Non-pigmented ciliary epithelial cell (primary cell): ENCODE results near the gene REP15.
"Not testable (repeated sequence)": the region's sequence is repeated elsewhere in the genome, so short reads cannot be mapped to it uniquely, and the experiment has no call there.

ENCODE experiments used
- DNase-seq: peaks from one replicate; pipeline ENCODE4 v3.0.0-alpha.2; 2010; ENCODE audit warnings: low read depth

REP15 gene

GRCh38 chr12:27696293-27696652 is at the start of gene REP15:
REP15 (plus strand) TSS chr12:27696447; CDS start chr12:27696563, 116 bp downstream.
- DNase-seq, result no peak

GRCh38 chr12:27650011-27650410 is 46.2 kb upstream of the REP15 start:
- no peak for DNase-seq

GRCh38 chr12:27651201-27651600 is 45.0 kb upstream of the REP15 start:
- DNase-seq, result no peak

- peak; percentile 55 for DNase-seq
These were observed 44.0 kb upstream of the REP15 start for GRCh38 chr12:27652174-27652763.

- DNase-seq, result no peak
These were observed 42.6 kb upstream of the REP15 start for GRCh38 chr12:27653661-27654060.

GRCh38 chr12:27655476-27655875 is 40.8 kb upstream of the REP15 start:
- not testable (repeated sequence) for DNase-seq

- no peak for DNase-seq
These were observed 39.0 kb upstream of the REP15 start for GRCh38 chr12:27657296-27657695.

- DNase-seq, result no peak
These were observed 30.5 kb upstream of the REP15 start for GRCh38 chr12:27665704-27666103.

GRCh38 chr12:27666510-27666909 is 29.7 kb upstream of the REP15 start:
- no peak for DNase-seq

- peak; percentile 44 for DNase-seq
These were observed 28.7 kb upstream of the REP15 start for GRCh38 chr12:27667540-27667939.

GRCh38 chr12:27672051-27672450 is 24.2 kb upstream of the REP15 start:
- no peak for DNase-seq

GRCh38 chr12:27672643-27673042 is 23.6 kb upstream of the REP15 start:
- no peak for DNase-seq

- DNase-seq, result no peak
These were observed 23.0 kb upstream of the REP15 start for GRCh38 chr12:27673101-27673718.

GRCh38 chr12:27674989-27675388 is 21.3 kb upstream of the REP15 start:
- DNase-seq, result no peak

- DNase-seq, result no peak
These were observed 15.6 kb upstream of the REP15 start for GRCh38 chr12:27680619-27681018.

GRCh38 chr12:27682534-27682933 is 13.7 kb upstream of the REP15 start:
- no peak for DNase-seq

GRCh38 chr12:27685274-27685673 is 11.0 kb upstream of the REP15 start:
- no peak for DNase-seq

- no peak for DNase-seq
These were observed 10.1 kb upstream of the REP15 start for GRCh38 chr12:27686147-27686546.

- DNase-seq, result no peak
These were observed 7.6 kb upstream of the REP15 start for GRCh38 chr12:27688671-27689070.

GRCh38 chr12:27689558-27690180 is 6.6 kb upstream of the REP15 start:
- no peak for DNase-seq

- DNase-seq, result no peak
These were observed 2.8 kb upstream of the REP15 start for GRCh38 chr12:27693403-27693802.

GRCh38 chr12:27695556-27696292 is 523 bp upstream of the REP15 start:
- DNase-seq, result no peak
